NCI-H1105 treated with DMSO at 0.1 percent for 48 hours (cell line): ENCODE results near the gene OPN3.
A peak's percentile ranks its signal among the peaks of the same experiment; 100 is the strongest.

Experiments
- DNase-seq: peaks from one replicate; lab custom pipeline; 2025; lab: John Stamatoyannopoulos, UW

Gene OPN3

DNA sequence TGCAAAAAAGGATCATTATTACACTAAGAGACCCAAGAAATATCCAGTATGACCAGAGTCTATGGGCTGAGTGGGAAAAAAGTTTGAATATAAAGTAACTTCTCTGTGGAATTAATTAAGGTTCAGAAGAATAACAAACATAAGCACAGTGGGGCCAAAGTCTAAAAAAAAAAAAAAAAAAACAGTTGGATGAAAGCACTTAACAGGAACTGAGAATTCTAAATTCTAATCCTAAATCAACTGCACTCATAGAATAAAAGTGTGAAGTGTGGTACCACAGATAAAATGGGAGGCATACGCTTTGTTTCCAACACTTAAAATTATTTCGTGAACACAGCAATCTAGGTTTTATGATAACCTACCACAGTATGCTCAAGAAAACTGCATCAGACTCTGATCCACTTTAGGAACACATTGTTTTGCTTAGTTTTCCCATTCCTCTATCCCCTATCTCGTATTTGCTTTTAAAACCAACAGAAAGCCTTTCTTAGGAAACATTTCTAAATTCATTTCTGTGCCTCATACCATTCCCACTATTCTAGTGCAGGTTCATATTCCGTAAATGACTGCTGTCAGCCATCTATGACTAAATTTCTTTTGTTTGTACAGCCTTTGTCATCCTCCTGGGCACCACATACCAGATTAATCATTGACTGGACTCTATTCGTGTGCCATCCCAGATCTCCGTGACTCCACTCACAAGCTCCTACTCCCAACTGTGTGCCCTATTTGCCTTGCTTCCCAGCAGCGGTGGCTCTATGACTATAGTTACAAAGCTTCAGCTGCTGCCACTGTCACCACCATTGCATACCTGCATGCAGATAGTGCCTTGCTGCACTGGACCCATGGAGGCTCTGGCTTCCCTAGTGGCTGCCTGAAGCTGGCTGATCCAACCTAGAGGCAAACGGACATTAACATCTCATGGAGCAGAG lies 24.9 kb downstream of the OPN3 start:
- DNase-seq, result no peak

DNA sequence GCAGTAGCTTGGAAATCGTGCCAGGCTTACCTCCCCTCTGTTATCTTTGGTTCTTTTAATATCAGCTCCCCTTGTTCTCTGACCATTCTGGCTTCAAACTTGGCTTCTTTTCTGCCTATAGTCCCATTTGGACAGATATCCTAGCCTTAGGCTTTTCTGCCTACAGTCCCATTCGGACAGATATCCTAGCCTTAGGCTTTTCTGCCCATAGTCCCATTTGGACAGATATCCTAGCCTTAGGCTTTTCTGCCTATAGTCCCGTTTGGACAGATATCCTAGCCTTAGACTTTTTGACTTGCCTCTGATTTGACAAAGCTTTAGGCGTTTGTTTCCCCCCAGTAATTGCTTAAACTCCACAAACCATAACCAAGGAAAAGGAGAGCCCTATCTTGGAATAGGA lies 25.6 kb downstream of the OPN3 start:
- no peak for DNase-seq

DNA sequence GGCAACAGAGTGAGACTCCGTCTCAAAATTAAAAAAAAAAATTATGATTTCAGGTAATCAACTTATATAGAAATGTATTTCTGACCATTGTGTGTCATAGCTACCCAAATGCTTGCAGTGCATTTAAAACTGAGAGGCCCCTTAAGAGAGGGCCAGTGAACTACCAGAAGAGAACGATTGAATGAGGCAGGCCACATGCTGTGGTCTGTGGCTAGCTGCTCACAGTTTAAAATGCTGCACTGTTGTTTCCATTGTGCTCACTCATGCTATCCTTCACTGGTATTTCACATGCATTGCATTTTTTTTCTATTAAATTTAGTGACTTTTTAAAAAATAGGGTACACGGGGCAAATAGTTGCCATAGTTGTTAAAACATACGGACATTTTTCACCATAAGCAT lies 26.0 kb downstream of the OPN3 start:
- no peak for DNase-seq

DNA sequence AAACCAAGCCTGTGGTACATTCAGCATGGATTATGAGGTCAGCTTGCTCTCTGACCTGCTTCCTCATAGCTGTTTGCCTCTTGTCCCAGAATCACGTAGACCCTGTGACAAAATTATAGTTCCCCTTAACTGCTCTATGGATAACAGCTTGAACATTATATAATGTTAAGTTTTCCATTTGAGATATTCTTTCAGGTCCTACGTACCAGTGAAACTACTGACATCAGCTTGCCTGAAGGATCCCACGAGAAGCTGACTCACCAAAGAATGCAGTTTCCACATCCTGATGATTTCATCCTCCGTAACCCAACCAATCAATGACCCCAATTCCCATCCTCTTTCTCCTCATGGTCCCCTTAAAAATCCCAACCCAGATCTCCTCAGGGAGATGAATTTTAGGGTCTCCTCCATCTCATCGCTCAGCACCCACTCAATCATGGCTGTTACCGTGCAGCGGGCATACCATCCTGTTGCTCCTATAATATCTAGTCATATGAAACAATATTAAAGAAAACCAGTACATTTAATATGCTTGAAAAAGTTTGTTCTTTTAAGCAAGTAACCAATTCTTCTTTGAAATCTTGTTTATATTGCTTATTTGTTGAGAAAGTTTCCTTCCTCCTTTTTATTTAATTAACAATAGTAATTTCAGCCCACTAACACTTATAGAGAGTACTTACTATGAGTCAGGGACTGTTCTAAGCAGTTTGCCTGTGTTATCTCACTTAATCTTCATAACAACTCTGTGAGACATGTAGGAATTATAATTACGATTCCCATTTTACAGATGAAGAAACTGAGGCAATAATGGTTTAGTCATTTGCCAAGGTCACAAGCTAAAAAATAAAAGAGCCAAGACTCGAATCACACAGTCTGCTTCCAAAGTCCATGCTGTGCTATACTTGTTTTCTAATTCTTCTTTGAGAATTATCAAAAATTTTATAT lies 27.4 kb downstream of the OPN3 start:
- DNase-seq, result no peak

DNA sequence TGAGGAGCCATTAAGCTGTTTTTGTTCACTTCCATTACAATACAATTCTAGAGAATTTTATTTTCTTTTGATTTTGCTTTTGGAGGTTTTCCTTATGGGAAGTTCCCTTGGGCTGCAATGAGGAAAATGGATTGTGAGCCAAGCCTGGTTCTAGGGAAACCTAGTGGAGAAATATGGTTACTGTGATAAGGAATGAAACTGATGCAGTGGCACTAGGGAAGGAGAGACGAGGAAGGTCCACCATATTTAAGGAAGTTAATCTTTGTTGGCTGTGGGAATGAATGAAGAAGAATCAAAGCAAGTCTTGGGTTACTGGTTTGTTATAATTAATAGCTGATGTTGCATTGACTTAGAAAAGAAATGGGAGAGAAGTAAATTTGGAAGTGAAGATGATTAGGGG lies 28.4 kb downstream of the OPN3 start:
- DNase-seq, result no peak

DNA sequence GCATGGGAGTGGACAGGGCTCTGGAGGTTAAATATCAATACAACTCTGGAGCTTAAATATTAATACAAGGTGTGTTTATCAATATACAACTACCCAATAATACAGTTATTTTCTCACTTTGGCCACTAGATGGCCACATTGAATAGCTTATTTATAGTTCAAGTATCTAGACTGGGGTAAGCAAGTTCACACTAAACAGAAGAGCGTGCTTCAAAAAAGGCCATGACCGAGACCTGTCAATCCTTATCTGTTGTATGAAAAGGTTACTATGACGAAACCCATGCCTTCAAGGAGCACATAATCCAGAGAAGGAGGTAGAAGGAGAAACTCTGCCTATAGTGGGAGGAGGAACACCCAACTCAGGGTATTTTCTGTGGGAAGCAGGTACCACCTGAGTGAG lies 29.1 kb downstream of the OPN3 start:
- peak; percentile 32 for DNase-seq

DNA sequence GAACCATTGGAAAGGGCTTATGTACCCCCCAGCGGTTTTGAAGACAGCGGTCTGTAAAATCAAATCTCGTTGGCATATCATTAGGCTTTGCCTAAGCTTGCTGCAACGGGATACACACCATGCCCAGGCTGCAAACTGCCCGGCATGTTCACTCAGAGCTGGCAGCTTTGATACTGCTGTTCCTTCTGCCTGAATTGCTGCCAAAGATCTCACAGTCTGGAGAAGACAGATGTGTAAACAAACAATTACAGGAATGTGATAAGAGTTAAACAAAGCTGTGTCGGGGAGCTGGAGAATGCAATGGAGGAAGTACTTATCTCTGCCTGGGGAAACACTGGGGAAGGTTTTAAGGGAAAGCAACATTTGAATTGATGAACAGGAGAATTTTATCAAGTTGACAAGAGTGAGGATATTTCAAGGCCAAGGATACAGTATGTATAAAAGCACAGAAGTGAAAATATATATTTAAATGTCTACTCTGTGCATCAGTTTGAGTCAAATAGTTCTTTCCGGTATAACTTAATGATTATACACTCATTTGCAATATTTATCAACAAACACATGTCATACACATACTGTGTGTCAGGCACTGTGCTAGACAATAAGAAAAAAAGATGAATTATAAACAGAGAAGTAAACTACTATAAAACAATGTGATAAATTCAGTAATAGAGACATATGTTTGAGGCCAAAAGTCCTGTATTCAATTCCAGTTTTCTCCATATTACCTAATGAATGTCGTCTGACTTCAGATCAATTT lies 29.9 kb downstream of the OPN3 start:
- peak; percentile 83 for DNase-seq

DNA sequence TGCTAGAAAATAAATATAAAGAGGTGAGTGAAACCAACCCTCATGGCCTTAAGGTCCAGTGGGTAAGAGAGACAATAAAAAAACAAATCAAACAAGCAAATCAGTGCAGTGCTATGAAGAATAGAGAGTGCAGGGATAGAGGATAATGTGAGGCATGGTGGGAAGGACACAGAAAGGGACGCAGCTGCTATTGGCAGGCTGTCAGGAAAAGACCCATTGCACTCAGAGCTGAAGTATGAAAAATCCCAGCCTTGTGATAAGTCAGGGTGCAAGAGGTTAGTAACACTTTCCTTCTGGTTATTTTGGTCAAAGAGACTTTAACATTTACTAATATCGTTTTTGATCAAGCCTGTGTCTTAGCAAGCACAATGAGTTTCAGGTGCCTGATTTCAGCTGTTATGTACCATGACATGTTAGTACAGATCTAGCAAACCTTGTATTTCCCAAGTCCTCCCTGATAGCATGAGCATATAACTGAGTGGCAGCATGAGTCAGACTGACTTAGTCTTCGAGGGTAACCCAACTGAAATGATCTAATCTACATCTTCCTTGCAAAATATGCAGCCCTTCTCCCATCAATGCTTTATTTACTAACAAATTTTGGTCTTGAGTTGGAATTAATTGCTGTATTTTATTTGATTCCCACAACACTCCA lies 31.7 kb downstream of the OPN3 start:
- DNase-seq, result no peak

DNA sequence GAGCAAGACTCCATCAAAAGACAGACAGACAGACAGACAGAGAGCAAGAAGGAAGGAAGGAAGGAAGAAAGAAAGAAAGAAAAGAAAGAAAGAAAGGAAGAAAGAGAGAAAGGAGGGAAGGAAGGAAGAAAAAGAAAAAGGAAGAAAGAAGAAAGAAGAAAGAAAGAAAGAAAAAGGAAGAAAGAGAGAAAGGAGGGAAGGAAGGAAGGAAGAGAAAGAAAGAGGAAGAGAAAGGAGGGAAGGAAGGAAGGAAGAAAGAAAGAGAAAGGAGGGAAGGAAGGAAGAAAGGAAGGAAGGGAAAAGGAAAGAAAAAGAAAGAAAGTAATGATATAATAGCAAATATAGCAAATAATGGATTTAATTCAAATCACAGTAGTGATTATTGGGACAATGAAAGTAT lies 32.7 kb downstream of the OPN3 start:
- DNase-seq, result no peak

DNA sequence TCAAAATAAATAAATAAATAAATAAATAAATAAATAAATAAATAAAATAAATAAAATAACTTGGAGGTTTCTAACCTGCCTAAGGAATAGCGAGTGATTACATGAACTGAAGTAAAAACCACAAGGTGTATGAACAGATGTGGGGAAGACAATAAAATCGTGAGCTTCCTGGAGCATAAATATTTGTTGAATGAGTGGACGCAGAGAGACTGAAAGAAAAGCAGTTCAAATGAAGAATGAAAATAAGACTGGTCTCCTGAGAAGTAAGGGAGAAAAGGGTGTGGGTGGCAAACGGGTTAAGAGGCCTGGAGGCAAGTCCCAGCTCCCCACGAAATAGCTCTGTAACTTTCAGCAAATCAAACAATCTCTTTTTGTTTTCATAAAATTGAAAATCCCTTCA lies 33.6 kb downstream of the OPN3 start:
- no peak for DNase-seq

DNA sequence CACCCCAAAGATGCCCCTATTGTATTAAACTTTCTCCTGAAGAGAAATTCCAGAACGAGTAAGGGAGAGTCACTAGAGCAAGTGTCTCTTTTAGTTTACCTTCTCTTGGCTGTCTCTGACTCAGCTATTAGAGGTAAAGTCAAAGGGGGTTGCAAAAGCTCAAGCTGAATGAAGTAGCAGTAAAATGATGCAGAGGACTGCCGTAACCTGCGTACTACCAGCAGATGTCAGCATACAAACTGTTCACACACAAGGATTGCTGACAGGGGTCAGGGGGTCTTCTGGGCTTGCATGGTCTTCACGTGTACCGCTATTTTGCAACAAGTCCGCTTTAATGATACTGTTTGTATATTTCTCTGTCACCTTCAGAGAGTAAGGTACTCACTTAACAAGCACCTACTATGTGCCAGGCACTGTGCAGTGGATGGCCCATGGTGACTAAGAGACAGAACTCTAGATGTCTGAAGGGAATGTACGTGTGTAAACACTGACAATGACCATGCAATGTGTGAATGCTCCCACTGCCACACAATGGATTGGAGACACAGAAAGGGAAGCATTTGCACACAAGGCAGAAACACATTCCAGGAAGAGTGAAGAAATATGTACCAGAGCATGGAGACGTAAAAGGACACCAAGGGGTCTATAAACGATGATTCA lies 34.9 kb downstream of the OPN3 start:
- no peak for DNase-seq

DNA sequence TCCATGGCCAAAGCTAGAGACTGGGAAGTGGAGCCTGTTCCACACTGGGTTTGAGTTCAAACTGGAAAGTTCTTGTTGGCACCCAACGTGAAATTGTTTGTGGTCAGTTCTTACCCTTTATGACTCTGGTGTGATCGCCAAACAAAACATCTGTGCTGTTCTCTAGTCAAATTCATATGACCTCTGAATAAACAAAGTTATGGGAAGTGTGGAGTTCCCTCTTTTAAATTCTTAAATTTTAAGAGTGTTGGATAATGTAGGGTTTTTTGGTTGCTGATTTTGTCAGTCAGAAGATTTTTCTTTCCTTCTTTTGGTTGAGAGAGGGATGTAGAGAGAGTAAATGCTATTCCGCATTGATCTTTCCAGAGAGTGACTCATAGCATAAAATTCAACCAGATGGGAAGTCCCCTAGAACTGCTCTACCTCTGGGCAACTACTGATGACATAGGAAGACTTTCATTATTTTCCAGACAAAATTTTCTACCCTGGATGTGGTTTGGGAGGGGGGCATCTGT lies 36.4 kb downstream of the OPN3 start:
- no peak for DNase-seq

DNA sequence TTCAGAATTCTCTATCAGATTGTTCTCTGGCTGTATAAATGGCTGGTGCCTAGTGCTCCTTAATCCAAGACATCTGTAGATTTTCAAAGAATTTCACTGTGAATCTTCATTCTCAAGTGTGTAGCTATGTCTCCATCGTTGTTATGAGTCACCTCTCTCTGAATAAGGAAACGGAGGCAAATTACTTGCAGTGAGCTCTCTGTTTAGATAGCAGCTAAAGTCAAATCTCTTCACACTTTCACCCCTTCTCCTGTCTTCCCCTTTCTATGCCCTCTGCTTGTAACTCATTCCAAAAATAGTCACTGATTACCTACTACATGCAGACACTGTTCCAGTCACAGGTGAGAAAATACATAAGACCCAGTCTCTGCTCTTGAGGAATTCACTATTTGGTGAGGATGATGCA lies 39.7 kb downstream of the OPN3 start:
- DNase-seq, result no peak

DNA sequence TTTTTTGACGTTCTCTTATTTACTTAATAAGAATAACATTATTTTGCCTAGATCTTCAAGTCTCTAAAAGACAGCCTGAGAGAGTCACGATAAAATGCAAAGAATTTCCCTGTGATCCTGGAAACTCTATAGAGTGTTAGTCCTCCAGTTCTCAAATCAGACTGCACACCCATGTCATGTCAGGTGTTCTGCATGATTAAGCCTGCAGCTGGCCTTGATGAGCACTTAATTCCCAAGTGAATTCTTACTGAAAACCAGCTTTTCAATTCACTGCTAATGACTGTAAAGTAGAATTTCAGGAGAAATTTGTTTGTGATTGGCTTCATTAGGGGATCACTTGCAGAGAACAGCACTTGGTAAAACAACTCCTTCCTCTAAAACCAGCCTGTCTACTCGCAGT lies 41.9 kb downstream of the OPN3 start:
- DNase-seq, result peak; percentile 47

DNA sequence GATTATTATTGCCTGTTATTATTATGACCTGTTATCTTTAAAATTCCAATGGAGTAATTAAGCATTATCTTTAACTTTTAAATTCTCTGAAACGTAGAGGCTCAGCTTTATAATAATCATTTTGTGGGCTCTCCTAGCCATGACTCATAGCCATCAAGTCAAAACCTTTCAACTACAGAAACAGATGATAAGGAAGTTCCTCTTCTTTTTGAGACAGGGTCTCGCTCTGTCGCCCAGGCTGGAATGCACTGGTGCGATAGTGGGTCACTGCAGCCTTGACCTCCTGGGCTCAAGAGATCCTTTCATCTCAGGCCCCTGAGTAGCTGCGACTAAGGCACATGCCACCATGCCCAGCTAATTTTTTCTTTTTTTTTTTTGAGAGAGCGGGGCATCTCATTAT lies 43.5 kb downstream of the OPN3 start:
- no peak for DNase-seq

DNA sequence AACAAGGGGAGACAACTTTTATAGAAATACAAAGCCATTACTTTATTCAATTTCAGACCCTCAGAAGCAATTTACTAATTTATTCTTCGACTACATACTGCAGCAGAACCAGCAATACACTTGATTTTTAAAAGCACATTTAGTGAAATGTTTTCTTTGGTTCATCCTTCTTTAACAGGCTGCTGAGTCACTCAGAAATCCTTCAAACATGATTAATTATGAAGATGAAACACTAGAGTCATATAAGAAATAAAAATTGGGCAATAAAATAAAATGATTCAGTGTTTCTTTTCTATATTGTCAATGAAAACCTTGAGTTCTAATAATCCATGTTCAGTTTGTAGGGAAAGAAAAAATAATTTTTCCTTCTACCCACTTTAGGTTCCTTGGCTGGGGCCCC lies 47.0 kb downstream of the OPN3 start:
- DNase-seq, result no peak

DNA sequence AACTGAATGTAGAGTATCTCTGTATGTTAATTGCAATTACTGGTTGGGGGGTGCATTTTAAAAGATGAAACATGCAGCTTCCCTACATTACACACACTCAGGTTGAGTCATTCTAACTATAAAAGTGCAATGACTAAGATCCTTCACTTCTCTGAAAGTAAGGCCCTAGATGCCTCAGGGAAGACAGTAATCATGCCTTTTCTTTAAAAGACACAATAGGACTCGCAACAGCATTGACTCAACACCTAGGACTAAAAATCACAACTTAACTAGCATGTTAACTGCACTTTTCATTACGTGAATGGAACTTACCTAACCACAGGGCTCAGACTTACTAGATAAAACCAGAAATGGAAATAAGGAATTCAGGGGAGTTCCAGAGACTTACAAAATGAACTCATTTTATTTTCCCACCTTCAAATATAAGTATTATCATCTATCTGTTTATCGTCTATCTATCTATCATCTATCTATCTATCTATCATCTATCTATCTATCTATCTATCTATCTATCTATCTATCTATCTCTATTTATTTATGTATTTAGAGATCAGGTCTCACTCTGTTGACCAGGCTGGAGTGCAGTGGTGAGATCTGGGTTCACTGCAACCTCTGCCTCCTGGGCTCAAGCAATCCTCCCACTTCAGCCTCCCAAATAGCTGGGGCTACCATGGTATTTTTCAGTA lies 47.8 kb downstream of the OPN3 start:
- no peak for DNase-seq

DNA sequence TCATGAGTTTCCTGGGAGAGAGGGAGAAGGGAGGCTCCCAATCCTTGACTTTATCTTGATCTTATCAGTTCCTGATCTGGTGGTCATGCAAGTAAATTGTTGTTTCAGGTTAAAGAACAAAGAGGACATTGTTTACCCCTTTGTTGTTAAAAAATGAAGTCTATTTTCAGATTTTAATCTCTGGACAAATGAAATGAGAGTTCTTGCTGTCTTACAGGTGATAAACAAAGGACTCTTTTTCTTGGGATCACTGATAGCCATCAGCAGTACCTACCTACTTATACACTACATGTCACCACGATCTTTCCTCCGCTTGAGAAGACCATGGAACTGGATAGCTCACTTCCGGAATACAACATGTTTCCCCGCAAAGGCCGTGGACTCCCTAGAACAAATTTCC lies 48.4 kb downstream of the OPN3 start:
- DNase-seq, result no peak

DNA sequence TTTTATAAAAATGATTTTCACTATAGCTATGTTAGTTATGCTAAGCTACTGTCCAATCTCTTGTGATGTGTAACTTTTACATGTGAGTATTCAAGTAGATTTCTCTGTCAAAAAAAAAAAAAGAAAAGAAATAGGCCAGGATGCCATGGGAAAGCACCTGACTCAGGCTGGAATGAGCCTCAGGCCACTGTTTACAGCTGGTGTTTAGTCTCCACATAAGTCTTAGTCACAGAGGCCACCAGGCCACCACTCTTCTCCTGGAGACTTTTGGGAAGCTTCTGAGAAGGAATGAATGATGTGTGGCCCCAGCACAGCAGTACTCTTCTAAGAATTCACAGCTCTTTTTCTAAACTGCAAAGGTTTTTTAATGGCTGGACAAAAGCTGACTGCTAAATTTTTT lies 48.9 kb downstream of the OPN3 start:
- no peak for DNase-seq

DNA sequence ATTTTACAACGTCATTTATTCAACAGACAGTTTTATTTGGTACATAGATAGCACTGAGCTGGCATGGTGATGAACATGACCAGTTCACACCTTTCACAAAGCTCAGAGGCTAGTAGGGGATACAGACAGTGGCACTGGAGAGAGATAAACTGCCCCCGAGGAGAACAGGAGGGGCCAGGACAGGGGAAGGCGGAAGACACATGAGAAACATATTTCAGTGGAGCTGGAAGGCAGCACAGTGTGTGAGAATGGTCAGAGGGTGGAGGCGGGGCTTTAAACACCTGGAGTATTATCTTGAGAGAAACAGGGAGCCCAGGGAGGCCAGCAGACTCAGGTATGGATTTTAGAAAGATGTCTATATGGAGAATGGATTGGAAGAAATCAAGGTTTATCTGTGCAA lies 49.5 kb downstream of the OPN3 start:
- no peak for DNase-seq
